Bronchial epithelial cell (primary cell): ENCODE data around the gene KLHL35. TPM values are rescaled to one million over a fixed set of nuclear protein-coding genes. Genes with fewer than 3 reads are reported as not detected.

Experiments
- DNase-seq: peaks from one replicate; pipeline ENCODE4 v3.0.0-alpha.2; 2010; ENCODE audit warnings: low read depth
- FAIRE-seq: peaks from 2 replicates; lab custom pipeline; 2011; peaks lifted over from hg19 to GRCh38; lab: Jason Lieb, UNC
- H3K27me3 ChIP-seq: 2 replicates; pipeline ENCODE4 v1.5.1; 2011; ENCODE audit warnings: low read length; ENCODE audit not compliant: control insufficient read depth, insufficient read depth
- H3K36me3 ChIP-seq: 2 replicates; pipeline ENCODE4 v1.5.1; 2011; ENCODE audit warnings: low read length; ENCODE audit not compliant: control insufficient read depth, insufficient read depth
- H3K4me3 ChIP-seq: 2 replicates; pipeline ENCODE4 v1.5.1; 2011; ENCODE audit warnings: mild to moderate bottlenecking, low read depth, low read length, control low read depth
- CTCF ChIP-seq: IDR thresholded peaks from 2 replicates; pipeline ENCODE4 v1.5.1; 2011; ENCODE audit warnings: mild to moderate bottlenecking, moderate library complexity, low read length, control low read depth, inconsistent platforms; ENCODE audit not compliant: insufficient read depth, severe bottlenecking
- total RNA-seq: library from RNA; depleted of rRNA; stranded (reverse); fragments of >200 nt; gene quantifications from 2 replicates; pipeline ENCODE4 v1.2.1, GENCODE V29; 2014

The KLHL35 gene
- total RNA-seq, 1 donor from 2014 or later, result 0.79 TPM

DNA sequence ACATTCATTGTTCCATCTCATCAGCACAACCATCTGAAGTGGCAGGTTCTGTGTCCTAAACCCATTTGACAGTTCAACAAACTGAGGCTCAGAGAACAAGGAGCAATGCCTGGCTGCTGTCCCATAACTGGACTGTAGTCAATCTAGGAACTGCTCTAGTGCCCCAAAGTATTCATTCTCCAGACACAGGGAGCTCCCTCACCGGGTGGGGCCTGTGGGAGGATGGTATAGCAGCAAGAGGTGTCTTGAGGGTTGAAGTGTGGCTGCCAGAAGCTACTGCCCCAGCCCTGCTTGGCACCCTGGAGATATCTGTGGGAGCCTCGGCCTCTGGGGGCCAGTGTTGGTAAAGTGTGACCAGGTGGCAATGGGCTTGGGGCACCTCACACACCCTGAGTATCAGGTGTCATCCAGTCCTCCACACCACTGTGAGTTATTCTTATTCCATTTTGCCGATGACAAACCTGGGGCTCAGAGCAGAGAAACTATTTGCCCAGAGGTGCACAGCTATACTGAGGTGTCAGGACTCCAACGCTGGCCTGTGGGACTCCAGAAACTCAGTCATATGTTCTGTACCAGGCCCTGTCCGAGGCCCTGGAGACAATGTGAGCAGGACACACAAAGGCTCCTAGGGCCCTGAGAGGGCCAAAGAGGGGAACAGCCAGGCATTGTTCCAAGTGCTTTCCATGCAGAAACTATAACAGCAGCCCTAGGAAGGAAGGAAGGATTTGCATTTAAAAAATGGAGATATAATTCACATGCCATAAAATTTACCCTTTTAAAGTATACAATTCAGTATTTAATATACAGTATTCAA is 46.0 kb upstream of the KLHL35 start:
- DNase-seq (no peak), FAIRE-seq (no peak)

GRCh38 chr11:75477614-75477935 is 44.6 kb upstream of the KLHL35 start:
- no peaks in the 10 kb centered on the region for H3K27me3 ChIP-seq
- no peaks in the 10 kb centered on the region for H3K36me3 ChIP-seq
- FAIRE-seq, result no peak
- no peak overlapping the region for H3K4me3 ChIP-seq
- no peak for TF ChIP-seq CTCF
- DNase-seq, result no peak

More for the DNA sequence above, 46.0 kb upstream of the KLHL35 start:
- no peaks in the 10 kb centered on the region for H3K36me3 ChIP-seq
- no peak for TF ChIP-seq CTCF
- H3K27me3 ChIP-seq, result no peaks in the 10 kb centered on the region
- H3K4me3 ChIP-seq, result no peak overlapping the region

DNA sequence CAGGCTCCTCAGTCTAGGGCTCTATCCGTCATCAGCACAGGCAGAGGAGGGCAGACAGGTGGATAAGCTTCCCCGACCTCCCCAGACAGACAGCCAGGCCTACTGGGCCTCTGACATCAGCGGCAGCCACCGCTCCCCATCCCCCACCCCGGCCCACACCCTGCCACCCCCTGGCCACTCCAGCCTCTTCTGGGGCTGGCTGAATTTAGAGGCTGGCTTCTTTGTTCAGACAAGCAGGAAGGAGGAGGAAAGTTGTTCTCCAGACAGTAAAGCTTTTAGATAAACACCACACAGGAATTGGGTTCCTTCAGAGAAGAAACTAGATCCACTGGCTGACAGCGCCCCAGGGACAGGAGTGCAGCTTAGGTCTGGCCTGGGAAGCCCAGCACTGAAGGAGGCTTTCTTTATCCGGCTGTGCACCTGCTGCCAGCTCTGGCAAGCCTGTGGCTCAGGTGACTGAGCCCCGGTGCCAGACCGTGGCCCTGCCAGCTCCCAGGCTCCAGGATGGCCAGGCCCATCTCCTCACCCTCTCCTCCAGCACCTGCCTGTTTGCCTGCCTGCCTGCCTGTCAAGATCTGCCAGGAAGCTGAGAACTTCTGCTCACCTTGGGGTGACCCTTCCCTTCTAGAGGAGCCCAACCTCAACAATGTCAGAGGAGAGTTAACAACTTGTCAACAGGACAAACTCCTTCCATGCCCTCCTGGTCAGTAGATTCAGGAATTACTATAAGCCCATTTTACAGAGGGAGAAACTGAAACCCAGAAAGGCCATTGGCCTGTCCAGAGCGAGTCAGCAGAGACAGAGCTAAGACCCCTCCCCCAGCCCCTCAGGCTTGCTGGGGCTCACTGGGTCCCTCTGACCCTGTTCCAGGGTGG is 44.0 kb upstream of the KLHL35 start:
- H3K4me3 ChIP-seq, result no peak overlapping the region
- FAIRE-seq (no peak), DNase-seq (no peak)
- no peak for TF ChIP-seq CTCF
- H3K36me3 ChIP-seq, result no peaks in the 10 kb centered on the region
- H3K27me3 ChIP-seq, result no peaks in the 10 kb centered on the region

- Histone ChIP-seq H3K36me3 (no peaks in the 10 kb centered on the region), H3K4me3 (no peak overlapping the region), H3K27me3 (no peaks in the 10 kb centered on the region)
- TF ChIP-seq CTCF, result no peak
- peak; percentile 61 for DNase-seq
- no peak for FAIRE-seq
Measured at GRCh38 chr11:75475767-75476650, 43.0 kb upstream of the KLHL35 start.

DNA sequence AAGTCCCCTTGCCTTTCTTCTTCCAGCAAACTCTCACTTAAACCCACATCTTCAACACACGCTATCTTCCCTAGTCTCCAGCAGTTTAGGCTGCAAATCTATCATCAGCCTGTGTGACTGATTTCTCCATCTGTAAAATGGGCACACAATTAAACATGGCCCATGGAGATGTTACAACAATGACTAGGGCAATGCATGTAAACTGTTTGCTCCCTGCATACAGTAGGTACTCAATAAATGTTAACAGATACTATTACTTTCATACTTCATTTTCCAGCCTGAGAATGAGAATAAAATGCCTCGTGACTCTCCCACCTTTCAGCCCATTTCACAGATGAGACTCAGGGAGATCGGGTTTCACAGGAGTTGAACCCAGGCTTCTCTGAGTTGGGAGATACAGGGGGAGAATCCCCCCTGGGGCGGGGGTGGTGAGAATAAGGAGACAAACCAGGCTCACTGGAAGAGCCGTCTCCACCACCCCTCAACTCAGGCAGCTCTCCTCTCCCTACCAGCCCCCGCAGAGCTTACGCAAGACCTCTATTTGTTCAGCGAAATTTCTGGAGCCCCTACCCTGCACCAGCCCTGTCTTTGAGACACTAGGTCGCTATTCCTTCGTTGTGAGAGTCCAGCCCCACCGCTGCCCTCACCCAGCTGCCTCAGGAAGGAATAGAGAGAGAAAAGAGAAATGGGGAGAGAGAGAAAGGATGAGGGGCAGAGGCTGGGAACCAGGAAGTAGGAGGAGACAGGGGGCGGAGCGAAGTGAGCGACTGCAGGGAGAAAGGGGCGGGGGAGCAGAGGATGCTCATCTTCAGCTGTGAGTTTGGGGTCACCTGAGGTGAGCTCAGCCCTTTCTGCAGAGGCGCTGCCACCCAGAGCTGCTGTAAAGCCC is 42.1 kb upstream of the KLHL35 start:
- Histone ChIP-seq H3K36me3 (no peaks in the 10 kb centered on the region), H3K27me3 (no peaks in the 10 kb centered on the region), H3K4me3 (no peak overlapping the region)
- no peak for DNase-seq
- FAIRE-seq, result no peak
- TF ChIP-seq CTCF, result no peak
